ENCODE data around the gene SRSF5.

DNA sequence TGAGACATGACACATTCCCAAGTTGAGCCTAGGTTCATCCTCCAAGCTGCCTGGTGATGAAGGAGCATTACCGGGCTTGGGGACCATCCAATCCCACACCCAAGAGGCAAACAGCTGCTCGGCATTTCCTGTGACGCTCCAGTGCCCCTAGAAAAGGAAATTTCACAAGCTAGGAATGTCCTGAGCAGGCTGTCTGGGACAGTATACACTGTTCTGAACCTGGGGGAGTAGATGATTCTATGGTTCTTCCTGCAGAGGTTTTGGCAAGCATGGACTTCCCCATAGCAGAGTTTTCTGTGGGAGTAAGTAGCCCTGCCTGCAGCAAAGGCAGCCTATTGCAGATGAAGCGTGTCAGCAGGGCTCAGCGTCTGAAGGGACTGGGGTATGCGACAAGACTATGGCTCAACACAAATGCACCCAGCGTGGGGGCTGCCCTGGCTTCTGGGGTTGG lies 47.4 kb upstream of the SRSF5 start:
- no peak for TF ChIP-seq CTCF (IDR thresholded peaks at IDR 0.05; ENCODE audit: low read depth, low read length)
- TF ChIP-seq MAX (IDR thresholded peaks at IDR 0.05; ENCODE audit: low read depth, low read length): no peak
- no peak for TF ChIP-seq MYC (IDR thresholded peaks at IDR 0.05; ENCODE audit: low read depth, low read length)
- no peak for TF ChIP-seq POLR2A (IDR thresholded peaks at IDR 0.05; ENCODE audit: extremely low read depth, insufficient read length)
